ENCODE measurements around the gene CACTIN.

- TF ChIP-seq, protein P1, sequence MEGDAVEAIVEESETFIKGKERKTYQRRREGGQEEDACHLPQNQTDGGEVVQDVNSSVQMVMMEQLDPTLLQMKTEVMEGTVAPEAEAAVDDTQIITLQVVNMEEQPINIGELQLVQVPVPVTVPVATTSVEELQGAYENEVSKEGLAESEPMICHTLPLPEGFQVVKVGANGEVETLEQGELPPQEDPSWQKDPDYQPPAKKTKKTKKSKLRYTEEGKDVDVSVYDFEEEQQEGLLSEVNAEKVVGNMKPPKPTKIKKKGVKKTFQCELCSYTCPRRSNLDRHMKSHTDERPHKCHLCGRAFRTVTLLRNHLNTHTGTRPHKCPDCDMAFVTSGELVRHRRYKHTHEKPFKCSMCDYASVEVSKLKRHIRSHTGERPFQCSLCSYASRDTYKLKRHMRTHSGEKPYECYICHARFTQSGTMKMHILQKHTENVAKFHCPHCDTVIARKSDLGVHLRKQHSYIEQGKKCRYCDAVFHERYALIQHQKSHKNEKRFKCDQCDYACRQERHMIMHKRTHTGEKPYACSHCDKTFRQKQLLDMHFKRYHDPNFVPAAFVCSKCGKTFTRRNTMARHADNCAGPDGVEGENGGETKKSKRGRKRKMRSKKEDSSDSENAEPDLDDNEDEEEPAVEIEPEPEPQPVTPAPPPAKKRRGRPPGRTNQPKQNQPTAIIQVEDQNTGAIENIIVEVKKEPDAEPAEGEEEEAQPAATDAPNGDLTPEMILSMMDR (optimal IDR thresholded peaks at IDR 0.05 in 1 of 3, IDR thresholded peaks at IDR 0.05 in 1 of 3, conservative IDR thresholded peaks at IDR 0.05 in 1 of 3; ENCODE audit: extremely low read depth in 1 of 3, insufficient read depth in 2 of 3, low read length in 3 of 3): no peak
- TF ChIP-seq EZH2 (IDR thresholded peaks at IDR 0.05; ENCODE audit: low read length): no peak
Observed at GRCh38 chr19:3669082-3669946, 42.7 kb upstream of the CACTIN start.
